ENCODE measurements around the gene POLR3H. TPM values are rescaled to one million over a fixed set of nuclear protein-coding genes. Genes with fewer than 3 reads are reported as not detected.

Gene POLR3H
- polyA plus RNA-seq, 1 donor from 2014 or later: 28.0 TPM

- no peaks in the 10 kb centered on the region for H3F3A ChIP-seq (ENCODE audit: insufficient read depth, low read length, poor library complexity, severe bottlenecking)
- no peak overlapping the region for H3K9ac ChIP-seq (ENCODE audit: low read length)
- no peaks in the 10 kb centered on the region for H3K79me2 ChIP-seq (replicated peaks; ENCODE audit: insufficient read depth, low read length)
- H3K27ac ChIP-seq (ENCODE audit: low read length): no peak overlapping the region
- no peaks in the 10 kb centered on the region for H3K27me3 ChIP-seq (ENCODE audit: insufficient read depth, low read depth, low read length)
- no peak overlapping the region for H2AFZ ChIP-seq (ENCODE audit: low read depth, low read length)
- TF ChIP-seq MXI1 (conservative IDR thresholded peaks at IDR 0.05; ENCODE audit: poor library complexity, severe bottlenecking): no peak
- TF ChIP-seq POLR2AphosphoS5 (IDR thresholded peaks at IDR 0.05): no peak
- no peak for TF ChIP-seq RAD21 (conservative IDR thresholded peaks at IDR 0.05)
- no peak for TF ChIP-seq SMC3 (conservative IDR thresholded peaks at IDR 0.05; ENCODE audit: poor library complexity)
- no peak for TF ChIP-seq EP300 (conservative IDR thresholded peaks at IDR 0.05; ENCODE audit: poor library complexity, severe bottlenecking)
- no peak for TF ChIP-seq TAF1 (IDR thresholded peaks at IDR 0.05; ENCODE audit: low read depth)
- TF ChIP-seq, protein P1, sequence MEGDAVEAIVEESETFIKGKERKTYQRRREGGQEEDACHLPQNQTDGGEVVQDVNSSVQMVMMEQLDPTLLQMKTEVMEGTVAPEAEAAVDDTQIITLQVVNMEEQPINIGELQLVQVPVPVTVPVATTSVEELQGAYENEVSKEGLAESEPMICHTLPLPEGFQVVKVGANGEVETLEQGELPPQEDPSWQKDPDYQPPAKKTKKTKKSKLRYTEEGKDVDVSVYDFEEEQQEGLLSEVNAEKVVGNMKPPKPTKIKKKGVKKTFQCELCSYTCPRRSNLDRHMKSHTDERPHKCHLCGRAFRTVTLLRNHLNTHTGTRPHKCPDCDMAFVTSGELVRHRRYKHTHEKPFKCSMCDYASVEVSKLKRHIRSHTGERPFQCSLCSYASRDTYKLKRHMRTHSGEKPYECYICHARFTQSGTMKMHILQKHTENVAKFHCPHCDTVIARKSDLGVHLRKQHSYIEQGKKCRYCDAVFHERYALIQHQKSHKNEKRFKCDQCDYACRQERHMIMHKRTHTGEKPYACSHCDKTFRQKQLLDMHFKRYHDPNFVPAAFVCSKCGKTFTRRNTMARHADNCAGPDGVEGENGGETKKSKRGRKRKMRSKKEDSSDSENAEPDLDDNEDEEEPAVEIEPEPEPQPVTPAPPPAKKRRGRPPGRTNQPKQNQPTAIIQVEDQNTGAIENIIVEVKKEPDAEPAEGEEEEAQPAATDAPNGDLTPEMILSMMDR (IDR thresholded peaks at IDR 0.05; ENCODE audit: poor library complexity, severe bottlenecking): no peak
- no peak for TF ChIP-seq EZH2 (IDR thresholded peaks at IDR 0.05; ENCODE audit: borderline replicate concordance, insufficient read depth, low read length, poor library complexity, severe bottlenecking)
- TF ChIP-seq, protein P2, sequence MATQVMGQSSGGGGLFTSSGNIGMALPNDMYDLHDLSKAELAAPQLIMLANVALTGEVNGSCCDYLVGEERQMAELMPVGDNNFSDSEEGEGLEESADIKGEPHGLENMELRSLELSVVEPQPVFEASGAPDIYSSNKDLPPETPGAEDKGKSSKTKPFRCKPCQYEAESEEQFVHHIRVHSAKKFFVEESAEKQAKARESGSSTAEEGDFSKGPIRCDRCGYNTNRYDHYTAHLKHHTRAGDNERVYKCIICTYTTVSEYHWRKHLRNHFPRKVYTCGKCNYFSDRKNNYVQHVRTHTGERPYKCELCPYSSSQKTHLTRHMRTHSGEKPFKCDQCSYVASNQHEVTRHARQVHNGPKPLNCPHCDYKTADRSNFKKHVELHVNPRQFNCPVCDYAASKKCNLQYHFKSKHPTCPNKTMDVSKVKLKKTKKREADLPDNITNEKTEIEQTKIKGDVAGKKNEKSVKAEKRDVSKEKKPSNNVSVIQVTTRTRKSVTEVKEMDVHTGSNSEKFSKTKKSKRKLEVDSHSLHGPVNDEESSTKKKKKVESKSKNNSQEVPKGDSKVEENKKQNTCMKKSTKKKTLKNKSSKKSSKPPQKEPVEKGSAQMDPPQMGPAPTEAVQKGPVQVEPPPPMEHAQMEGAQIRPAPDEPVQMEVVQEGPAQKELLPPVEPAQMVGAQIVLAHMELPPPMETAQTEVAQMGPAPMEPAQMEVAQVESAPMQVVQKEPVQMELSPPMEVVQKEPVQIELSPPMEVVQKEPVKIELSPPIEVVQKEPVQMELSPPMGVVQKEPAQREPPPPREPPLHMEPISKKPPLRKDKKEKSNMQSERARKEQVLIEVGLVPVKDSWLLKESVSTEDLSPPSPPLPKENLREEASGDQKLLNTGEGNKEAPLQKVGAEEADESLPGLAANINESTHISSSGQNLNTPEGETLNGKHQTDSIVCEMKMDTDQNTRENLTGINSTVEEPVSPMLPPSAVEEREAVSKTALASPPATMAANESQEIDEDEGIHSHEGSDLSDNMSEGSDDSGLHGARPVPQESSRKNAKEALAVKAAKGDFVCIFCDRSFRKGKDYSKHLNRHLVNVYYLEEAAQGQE (IDR thresholded peaks at IDR 0.05; ENCODE audit: borderline replicate concordance): no peak
- H3K9me3 ChIP-seq (ENCODE audit: low read length): no peaks in the 10 kb centered on the region
- no peak overlapping the region for H3K4me3 ChIP-seq (ENCODE audit: low read length)
- H3K36me3 ChIP-seq (ENCODE audit: insufficient read depth, low read length): no peaks in the 10 kb centered on the region
- H3K9me2 ChIP-seq (ENCODE audit: insufficient read depth, low read length): no peaks in the 10 kb centered on the region
- no peaks in the 10 kb centered on the region for H4K20me1 ChIP-seq (ENCODE audit: insufficient read depth)
- no peak overlapping the region for H3K4me2 ChIP-seq (ENCODE audit: low read length)
Measured at GRCh38 chr22:41508770-41509170, 35.5 kb downstream of the POLR3H start.

DNA sequence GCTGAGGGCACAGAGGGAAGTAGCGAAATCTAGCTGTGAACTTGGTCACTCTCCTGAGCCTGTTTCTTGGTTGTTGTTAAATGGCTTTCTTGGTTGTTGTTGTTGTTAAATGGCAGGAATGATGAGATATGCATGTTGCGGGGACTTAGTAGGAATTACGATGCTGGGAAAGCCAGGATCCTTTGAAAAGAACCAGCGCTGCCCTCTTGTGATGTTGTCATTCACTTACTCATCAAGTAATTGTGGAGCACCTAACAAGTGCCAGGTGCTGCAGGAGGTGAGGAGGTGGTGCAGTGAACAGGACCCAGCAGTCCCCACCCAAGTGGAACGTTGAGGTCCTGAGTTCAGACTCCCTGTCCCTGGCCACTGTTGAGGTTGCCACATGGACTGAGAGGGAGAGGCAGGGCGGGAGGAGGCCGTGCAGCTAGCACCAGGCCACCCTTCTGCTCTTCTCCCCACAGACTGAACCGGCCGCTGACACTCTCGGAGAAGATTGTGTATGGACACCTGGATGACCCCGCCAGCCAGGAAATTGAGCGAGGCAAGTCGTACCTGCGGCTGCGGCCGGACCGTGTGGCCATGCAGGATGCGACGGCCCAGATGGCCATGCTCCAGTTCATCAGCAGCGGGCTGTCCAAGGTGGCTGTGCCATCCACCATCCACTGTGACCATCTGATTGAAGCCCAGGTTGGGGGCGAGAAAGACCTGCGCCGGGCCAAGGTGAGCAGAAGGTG, 36.8 kb downstream of the POLR3H start:
- no peaks in the 10 kb centered on the region for H3K9me2 ChIP-seq (ENCODE audit: insufficient read depth, low read length)
- H3K36me3 ChIP-seq (ENCODE audit: insufficient read depth, low read length): no peaks in the 10 kb centered on the region
- no peak overlapping the region for H2AFZ ChIP-seq (ENCODE audit: low read depth, low read length)
- no peaks in the 10 kb centered on the region for H3F3A ChIP-seq (ENCODE audit: insufficient read depth, low read length, poor library complexity, severe bottlenecking)
- H3K4me3 ChIP-seq (ENCODE audit: low read length): no peak overlapping the region
- H3K4me2 ChIP-seq (ENCODE audit: low read length): no peak overlapping the region
- TF ChIP-seq MXI1 (conservative IDR thresholded peaks at IDR 0.05; ENCODE audit: poor library complexity, severe bottlenecking) (no peak), EP300 (conservative IDR thresholded peaks at IDR 0.05; ENCODE audit: poor library complexity, severe bottlenecking) (no peak), SMC3 (conservative IDR thresholded peaks at IDR 0.05; ENCODE audit: poor library complexity) (peak; percentile 45), EZH2 (IDR thresholded peaks at IDR 0.05; ENCODE audit: borderline replicate concordance, insufficient read depth, low read length, poor library complexity, severe bottlenecking) (no peak), TAF1 (IDR thresholded peaks at IDR 0.05; ENCODE audit: low read depth) (no peak), POLR2AphosphoS5 (IDR thresholded peaks at IDR 0.05) (no peak), RAD21 (conservative IDR thresholded peaks at IDR 0.05) (peak; percentile 56)
- TF ChIP-seq, protein P2 (IDR thresholded peaks at IDR 0.05; ENCODE audit: borderline replicate concordance): no peak
- TF ChIP-seq, protein P1 (IDR thresholded peaks at IDR 0.05; ENCODE audit: poor library complexity, severe bottlenecking): peak; percentile 43
- H3K9ac ChIP-seq (ENCODE audit: low read length): no peak overlapping the region
- H3K79me2 ChIP-seq (replicated peaks; ENCODE audit: insufficient read depth, low read length): no peaks in the 10 kb centered on the region
- no peaks in the 10 kb centered on the region for H3K9me3 ChIP-seq (ENCODE audit: low read length)
- no peak overlapping the region for H3K27ac ChIP-seq (ENCODE audit: low read length)
- no peaks in the 10 kb centered on the region for H3K27me3 ChIP-seq (ENCODE audit: insufficient read depth, low read depth, low read length)
- no peaks in the 10 kb centered on the region for H4K20me1 ChIP-seq (ENCODE audit: insufficient read depth)

All from neural cell (in vitro differentiated cells).